ENCODE data around the gene CEP192. TPM values are rescaled to one million over a fixed set of nuclear protein-coding genes. Genes with fewer than 3 reads are reported as not detected.

CEP192 gene
- total RNA-seq, 1 donor from 2014 or later, result 14.4 TPM

DNA sequence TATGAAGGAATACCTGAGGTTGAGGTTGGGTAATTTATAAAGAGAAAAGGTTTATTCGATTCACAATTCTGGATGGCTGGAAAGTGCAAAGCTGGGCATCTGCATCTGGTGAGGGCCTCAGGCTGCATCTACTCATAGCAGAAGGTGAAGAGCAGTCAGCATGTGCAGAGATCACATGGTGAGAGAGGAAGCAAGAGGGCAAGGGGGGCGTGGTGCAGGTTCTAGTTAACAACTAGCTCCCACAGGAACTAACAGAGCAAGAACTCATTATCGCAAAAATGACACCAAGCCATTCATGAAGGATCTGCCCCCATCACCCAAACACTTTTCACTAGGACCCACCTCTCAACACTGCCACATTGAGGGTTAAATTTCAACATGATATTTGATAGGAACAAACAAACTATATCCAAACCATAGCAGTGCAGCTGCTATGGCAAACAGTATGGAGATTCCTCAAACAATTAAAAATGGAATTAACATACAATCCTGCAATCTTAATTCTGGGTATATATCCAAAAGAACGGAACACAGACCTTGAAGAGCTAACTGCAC is 154.6 kb downstream of the CEP192 start:
- no peak for DNase-seq (ENCODE audit: low read depth)
- Histone ChIP-seq H3K4me3 (ENCODE audit: low read depth, low read length) (no peak overlapping the region), H3K27me3 (ENCODE audit: control insufficient read depth, insufficient read depth, low read length) (no peaks in the 10 kb centered on the region), H3K36me3 (ENCODE audit: control insufficient read depth, insufficient read depth, low read length) (no peaks in the 10 kb centered on the region)
- TF ChIP-seq, protein P1, sequence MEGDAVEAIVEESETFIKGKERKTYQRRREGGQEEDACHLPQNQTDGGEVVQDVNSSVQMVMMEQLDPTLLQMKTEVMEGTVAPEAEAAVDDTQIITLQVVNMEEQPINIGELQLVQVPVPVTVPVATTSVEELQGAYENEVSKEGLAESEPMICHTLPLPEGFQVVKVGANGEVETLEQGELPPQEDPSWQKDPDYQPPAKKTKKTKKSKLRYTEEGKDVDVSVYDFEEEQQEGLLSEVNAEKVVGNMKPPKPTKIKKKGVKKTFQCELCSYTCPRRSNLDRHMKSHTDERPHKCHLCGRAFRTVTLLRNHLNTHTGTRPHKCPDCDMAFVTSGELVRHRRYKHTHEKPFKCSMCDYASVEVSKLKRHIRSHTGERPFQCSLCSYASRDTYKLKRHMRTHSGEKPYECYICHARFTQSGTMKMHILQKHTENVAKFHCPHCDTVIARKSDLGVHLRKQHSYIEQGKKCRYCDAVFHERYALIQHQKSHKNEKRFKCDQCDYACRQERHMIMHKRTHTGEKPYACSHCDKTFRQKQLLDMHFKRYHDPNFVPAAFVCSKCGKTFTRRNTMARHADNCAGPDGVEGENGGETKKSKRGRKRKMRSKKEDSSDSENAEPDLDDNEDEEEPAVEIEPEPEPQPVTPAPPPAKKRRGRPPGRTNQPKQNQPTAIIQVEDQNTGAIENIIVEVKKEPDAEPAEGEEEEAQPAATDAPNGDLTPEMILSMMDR (IDR thresholded peaks at IDR 0.05; ENCODE audit: insufficient read depth, low read length, poor library complexity, severe bottlenecking), result no peak

DNA sequence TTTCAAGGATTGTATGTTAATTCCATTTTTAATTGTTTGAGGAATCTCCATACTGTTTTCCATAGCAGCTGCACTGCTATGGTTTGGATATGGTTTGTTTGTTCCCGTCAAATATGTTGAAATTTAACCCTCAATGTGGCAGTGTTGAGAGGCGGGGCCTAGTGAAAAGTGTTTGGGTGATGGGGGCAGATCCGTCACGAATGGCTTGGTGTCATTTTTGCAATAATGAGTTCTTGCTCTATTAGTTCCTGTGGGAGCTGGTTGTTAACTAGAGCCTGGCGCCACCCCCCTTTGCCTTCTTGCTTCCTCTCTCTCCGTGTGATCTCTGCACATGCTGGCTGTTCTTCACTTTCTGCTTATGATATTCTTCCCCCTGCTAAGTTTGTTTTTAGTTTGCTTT is 156.0 kb downstream of the CEP192 start:
- H3K27me3 ChIP-seq (ENCODE audit: control insufficient read depth, insufficient read depth, low read length), result no peaks in the 10 kb centered on the region
- no peak for DNase-seq (ENCODE audit: low read depth)
- H3K36me3 ChIP-seq (ENCODE audit: control insufficient read depth, insufficient read depth, low read length), result no peaks in the 10 kb centered on the region
- TF ChIP-seq, protein P1 (IDR thresholded peaks at IDR 0.05; ENCODE audit: insufficient read depth, low read length, poor library complexity, severe bottlenecking), result no peak
- no peak overlapping the region for H3K4me3 ChIP-seq (ENCODE audit: low read depth, low read length)

DNA sequence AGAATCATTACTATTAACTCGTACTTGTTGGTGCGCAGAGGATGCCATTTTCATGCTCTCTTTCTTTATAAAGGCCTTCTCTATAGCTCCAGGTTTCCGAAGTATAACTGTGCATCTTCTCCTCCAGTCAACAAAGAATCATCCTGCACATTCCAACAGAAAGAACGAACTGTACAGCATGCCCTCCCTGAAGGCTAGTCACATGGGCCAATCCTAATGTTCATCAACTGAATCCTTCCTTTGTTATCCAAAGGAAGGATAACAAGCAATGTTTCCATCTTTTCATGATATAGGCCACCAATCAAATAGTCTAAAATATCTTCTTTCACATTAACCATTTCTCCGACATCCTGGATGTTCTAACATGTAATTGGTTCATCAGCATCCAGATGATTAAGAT is 160.5 kb downstream of the CEP192 start:
- TF ChIP-seq, protein P1 (IDR thresholded peaks at IDR 0.05; ENCODE audit: insufficient read depth, low read length, poor library complexity, severe bottlenecking), result no peak
- Histone ChIP-seq H3K4me3 (ENCODE audit: low read depth, low read length) (no peak overlapping the region), H3K36me3 (ENCODE audit: control insufficient read depth, insufficient read depth, low read length) (no peaks in the 10 kb centered on the region), H3K27me3 (ENCODE audit: control insufficient read depth, insufficient read depth, low read length) (no peaks in the 10 kb centered on the region)
- DNase-seq (ENCODE audit: low read depth), result no peak

DNA sequence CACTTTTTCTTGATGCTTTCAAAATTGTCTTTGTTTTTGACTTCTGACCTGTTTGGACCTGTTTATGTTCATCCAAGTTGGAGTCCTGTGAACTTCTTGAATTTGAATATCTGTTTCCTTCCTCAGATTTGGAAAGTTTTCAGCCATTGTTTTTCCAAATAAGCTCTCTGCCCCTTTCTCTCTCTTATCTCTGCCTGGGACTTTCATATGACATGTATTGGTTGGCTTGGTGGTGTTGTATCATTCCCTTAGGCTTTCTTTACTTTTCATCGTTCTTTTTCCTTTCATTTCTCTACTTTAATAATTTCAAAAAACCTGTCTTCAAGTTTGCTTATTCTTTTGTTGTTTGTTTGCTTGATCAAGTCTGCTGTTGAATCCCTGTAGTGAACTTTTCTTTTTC is 167.3 kb downstream of the CEP192 start:
- H3K4me3 ChIP-seq (ENCODE audit: low read depth, low read length), result no peak overlapping the region
- DNase-seq (ENCODE audit: low read depth), result no peak
- TF ChIP-seq, protein P1 (IDR thresholded peaks at IDR 0.05; ENCODE audit: insufficient read depth, low read length, poor library complexity, severe bottlenecking), result no peak
- no peaks in the 10 kb centered on the region for H3K36me3 ChIP-seq (ENCODE audit: control insufficient read depth, insufficient read depth, low read length)
- H3K27me3 ChIP-seq (ENCODE audit: control insufficient read depth, insufficient read depth, low read length), result no peaks in the 10 kb centered on the region

DNA sequence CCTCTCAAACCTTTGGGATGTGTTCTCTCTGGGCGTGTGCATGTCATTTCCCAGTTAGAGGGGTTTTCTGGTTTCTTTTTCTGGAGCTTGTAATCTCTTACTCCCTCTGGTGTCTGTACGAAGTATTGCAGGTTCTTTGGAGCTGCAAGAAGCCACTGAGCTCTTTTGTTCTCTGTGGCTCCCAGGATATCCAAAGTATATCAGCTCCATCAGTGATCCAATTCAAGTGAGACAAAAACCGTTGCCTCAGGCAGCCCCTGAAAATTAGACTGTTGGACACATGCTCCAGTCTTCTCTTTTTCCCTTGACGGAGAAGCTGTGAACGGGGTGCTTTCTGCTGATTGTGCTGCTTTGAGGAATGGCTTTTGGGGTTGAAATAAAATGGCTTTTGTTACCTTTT is 168.4 kb downstream of the CEP192 start:
- Histone ChIP-seq H3K27me3 (ENCODE audit: control insufficient read depth, insufficient read depth, low read length) (no peaks in the 10 kb centered on the region), H3K36me3 (ENCODE audit: control insufficient read depth, insufficient read depth, low read length) (no peaks in the 10 kb centered on the region), H3K4me3 (ENCODE audit: low read depth, low read length) (no peak overlapping the region)
- TF ChIP-seq, protein P1 (IDR thresholded peaks at IDR 0.05; ENCODE audit: insufficient read depth, low read length, poor library complexity, severe bottlenecking), result peak; percentile 74
- peak; percentile 38 for DNase-seq (ENCODE audit: low read depth)

DNA sequence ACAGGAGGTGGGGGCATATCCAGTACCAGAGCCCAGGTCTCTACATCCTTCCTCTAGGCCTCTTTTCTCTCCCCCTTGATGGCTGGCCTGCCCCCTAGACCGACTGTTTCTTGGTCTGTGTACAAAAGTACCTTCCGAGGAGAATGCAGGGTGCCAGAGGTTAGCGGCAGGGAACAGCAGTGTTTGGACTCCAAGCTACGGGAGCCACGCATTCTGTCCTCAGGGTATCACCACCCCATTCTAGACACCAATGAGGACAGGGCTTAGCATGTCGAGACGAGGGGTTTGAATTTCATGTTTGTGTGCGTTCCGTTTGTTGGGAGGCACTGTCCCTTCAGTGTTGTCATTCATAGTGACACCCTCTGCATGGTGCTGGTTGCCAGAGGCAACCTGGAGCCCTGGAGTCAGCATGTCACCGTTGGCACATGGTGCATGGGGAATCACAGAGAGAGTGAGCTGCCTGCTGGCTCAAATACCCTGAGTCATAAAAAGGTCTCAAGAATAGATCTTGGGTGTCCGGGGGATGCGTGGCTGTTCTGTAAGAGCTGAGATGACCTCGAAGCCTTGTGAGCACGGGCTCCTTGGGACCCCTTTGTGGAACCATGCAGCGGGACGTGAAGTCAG is 170.2 kb downstream of the CEP192 start:
- no peaks in the 10 kb centered on the region for H3K36me3 ChIP-seq (ENCODE audit: control insufficient read depth, insufficient read depth, low read length)
- H3K27me3 ChIP-seq (ENCODE audit: control insufficient read depth, insufficient read depth, low read length), result no peaks in the 10 kb centered on the region
- no peak for DNase-seq (ENCODE audit: low read depth)
- TF ChIP-seq, protein P1 (IDR thresholded peaks at IDR 0.05; ENCODE audit: insufficient read depth, low read length, poor library complexity, severe bottlenecking), result no peak
- H3K4me3 ChIP-seq (ENCODE audit: low read depth, low read length), result no peak overlapping the region
